ENCODE data around the gene MLKL.
"Not testable (repeated sequence)": the region's sequence is repeated elsewhere in the genome, so short reads cannot be mapped to it uniquely, and the experiment has no call there.

MLKL gene

GRCh38 chr16:74729783-74730683 is 29.4 kb upstream of the MLKL start:
- peaks cover 7% of the 10 kb centered on the region; the same call in 1 of the 2 replicates for H3K9me3 ChIP-seq (ENCODE audit: insufficient read depth, low read depth, low read length)
- 68% methylated on average over 11 of the region's 11 CpGs for WGBS
- H3K27me3 ChIP-seq (ENCODE audit: insufficient read depth, low read length), result no peaks in the 10 kb centered on the region
- no peak overlapping the region for H3K4me3 ChIP-seq (ENCODE audit: low read length)
- H3K9ac ChIP-seq (ENCODE audit: low read depth, low read length), result no peak overlapping the region
- H3K36me3 ChIP-seq (ENCODE audit: insufficient read depth, low read length), result no peaks in the 10 kb centered on the region
- H3K4me1 ChIP-seq (ENCODE audit: insufficient read depth, low read length), result peaks cover 23% of the 10 kb centered on the region
- no peak overlapping the region for H3K27ac ChIP-seq (ENCODE audit: low read depth, low read length)

- Histone ChIP-seq H3K4me1 (ENCODE audit: insufficient read depth, low read length) (peaks cover 10% of the 10 kb centered on the region; the same call in 1 of the 2 replicates), H3K27me3 (ENCODE audit: insufficient read depth, low read length) (no peaks in the 10 kb centered on the region), H3K9me3 (ENCODE audit: insufficient read depth, low read depth, low read length) (peaks cover 7% of the 10 kb centered on the region; the same call in 1 of the 2 replicates), H3K27ac (ENCODE audit: low read depth, low read length) (no peak overlapping the region), H3K36me3 (ENCODE audit: insufficient read depth, low read length) (no peaks in the 10 kb centered on the region), H3K9ac (ENCODE audit: low read depth, low read length) (no peak overlapping the region), H3K4me3 (ENCODE audit: low read length) (no peak overlapping the region)
- WGBS, result 96% methylated on average over 4 of the region's 4 CpGs
Measured at GRCh38 chr16:74727903-74728302, 27.2 kb upstream of the MLKL start.

- 58% methylated on average over 2 of the region's 2 CpGs for WGBS
- Histone ChIP-seq H3K9me3 (ENCODE audit: insufficient read depth, low read depth, low read length) (peaks cover 7% of the 10 kb centered on the region; the same call in 1 of the 2 replicates), H3K9ac (ENCODE audit: low read depth, low read length) (no peak overlapping the region), H3K27ac (ENCODE audit: low read depth, low read length) (no peak overlapping the region), H3K4me1 (ENCODE audit: insufficient read depth, low read length) (peaks cover 10% of the 10 kb centered on the region; the same call in 1 of the 2 replicates), H3K27me3 (ENCODE audit: insufficient read depth, low read length) (no peaks in the 10 kb centered on the region), H3K36me3 (ENCODE audit: insufficient read depth, low read length) (no peaks in the 10 kb centered on the region), H3K4me3 (ENCODE audit: low read length) (no peak overlapping the region)
Measured at GRCh38 chr16:74726716-74727115, 26.1 kb upstream of the MLKL start.

- whole genome bisulfite sequencing, result 96% methylated on average over 12 of the region's 12 CpGs
Measured at GRCh38 chr16:74725651-74726455, 25.2 kb upstream of the MLKL start.

GRCh38 chr16:74724820-74725549 is 24.3 kb upstream of the MLKL start:
- Histone ChIP-seq H3K4me3 (ENCODE audit: low read length) (no peak overlapping the region), H3K27ac (ENCODE audit: low read depth, low read length) (no peak overlapping the region), H3K27me3 (ENCODE audit: insufficient read depth, low read length) (no peaks in the 10 kb centered on the region), H3K4me1 (ENCODE audit: insufficient read depth, low read length) (peaks cover 4% of the 10 kb centered on the region; the same call in 1 of the 2 replicates), H3K9me3 (ENCODE audit: insufficient read depth, low read depth, low read length) (peaks cover 7% of the 10 kb centered on the region; the same call in 1 of the 2 replicates), H3K9ac (ENCODE audit: low read depth, low read length) (no peak overlapping the region), H3K36me3 (ENCODE audit: insufficient read depth, low read length) (no peaks in the 10 kb centered on the region)
- 80% methylated on average over 18 of the region's 19 CpGs for WGBS

More at GRCh38 chr16:74725651-74726455, 25.2 kb upstream of the MLKL start:
- Histone ChIP-seq H3K9me3 (ENCODE audit: insufficient read depth, low read depth, low read length) (peaks cover 7% of the 10 kb centered on the region; the same call in 1 of the 2 replicates), H3K36me3 (ENCODE audit: insufficient read depth, low read length) (no peaks in the 10 kb centered on the region), H3K4me1 (ENCODE audit: insufficient read depth, low read length) (peaks cover 10% of the 10 kb centered on the region; the same call in 1 of the 2 replicates), H3K9ac (ENCODE audit: low read depth, low read length) (no peak overlapping the region), H3K27me3 (ENCODE audit: insufficient read depth, low read length) (no peaks in the 10 kb centered on the region), H3K4me3 (ENCODE audit: low read length) (no peak overlapping the region), H3K27ac (ENCODE audit: low read depth, low read length) (no peak overlapping the region)

GRCh38 chr16:74723256-74723655 is 22.6 kb upstream of the MLKL start:
- no peak overlapping the region for H3K9ac ChIP-seq (ENCODE audit: low read depth, low read length)
- no peaks in the 10 kb centered on the region for H3K27me3 ChIP-seq (ENCODE audit: insufficient read depth, low read length)
- H3K9me3 ChIP-seq (ENCODE audit: insufficient read depth, low read depth, low read length), result peaks cover 7% of the 10 kb centered on the region; the same call in 1 of the 2 replicates
- WGBS, result 91% methylated on average over 7 of the region's 7 CpGs
- H3K27ac ChIP-seq (ENCODE audit: low read depth, low read length), result no peak overlapping the region
- no peaks in the 10 kb centered on the region for H3K36me3 ChIP-seq (ENCODE audit: insufficient read depth, low read length)
- no peaks in the 10 kb centered on the region for H3K4me1 ChIP-seq (ENCODE audit: insufficient read depth, low read length)
- H3K4me3 ChIP-seq (ENCODE audit: low read length), result no peak overlapping the region

GRCh38 chr16:74722156-74722555 is 21.5 kb upstream of the MLKL start:
- not testable (repeated sequence) for H3K4me3 ChIP-seq (ENCODE audit: low read length); H3K27ac ChIP-seq (ENCODE audit: low read depth, low read length); H3K36me3 ChIP-seq (ENCODE audit: insufficient read depth, low read length); H3K27me3 ChIP-seq (ENCODE audit: insufficient read depth, low read length); H3K9ac ChIP-seq (ENCODE audit: low read depth, low read length); H3K9me3 ChIP-seq (ENCODE audit: insufficient read depth, low read depth, low read length); H3K4me1 ChIP-seq (ENCODE audit: insufficient read depth, low read length)
- WGBS, result 94% methylated on average over 2 of the region's 2 CpGs

- WGBS, result 91% methylated on average over 11 of the region's 11 CpGs
- no peaks in the 10 kb centered on the region for H3K27me3 ChIP-seq (ENCODE audit: insufficient read depth, low read length)
Measured at GRCh38 chr16:74721716-74722115, 21.1 kb upstream of the MLKL start.

GRCh38 chr16:74720579-74720978 is 19.9 kb upstream of the MLKL start:
- Histone ChIP-seq H3K9ac (ENCODE audit: low read depth, low read length) (no peak overlapping the region), H3K36me3 (ENCODE audit: insufficient read depth, low read length) (no peaks in the 10 kb centered on the region), H3K27me3 (ENCODE audit: insufficient read depth, low read length) (no peaks in the 10 kb centered on the region), H3K27ac (ENCODE audit: low read depth, low read length) (no peak overlapping the region), H3K9me3 (ENCODE audit: insufficient read depth, low read depth, low read length) (no peaks in the 10 kb centered on the region), H3K4me3 (ENCODE audit: low read length) (no peak overlapping the region), H3K4me1 (ENCODE audit: insufficient read depth, low read length) (no peaks in the 10 kb centered on the region)
- WGBS, result 95% methylated on average over 5 of the region's 5 CpGs

More at GRCh38 chr16:74721716-74722115, 21.1 kb upstream of the MLKL start:
- Histone ChIP-seq H3K9ac (ENCODE audit: low read depth, low read length) (no peak overlapping the region), H3K4me3 (ENCODE audit: low read length) (no peak overlapping the region), H3K4me1 (ENCODE audit: insufficient read depth, low read length) (no peaks in the 10 kb centered on the region), H3K27ac (ENCODE audit: low read depth, low read length) (no peak overlapping the region), H3K9me3 (ENCODE audit: insufficient read depth, low read depth, low read length) (0 out of 2 replicates have a peak, but pooled peaks cover 2% of the 10 kb centered on the region), H3K36me3 (ENCODE audit: insufficient read depth, low read length) (no peaks in the 10 kb centered on the region)

GRCh38 chr16:74718741-74719610 is 18.3 kb upstream of the MLKL start:
- Histone ChIP-seq H3K9me3 (ENCODE audit: insufficient read depth, low read depth, low read length) (no peaks in the 10 kb centered on the region), H3K4me3 (ENCODE audit: low read length) (no peak overlapping the region), H3K36me3 (ENCODE audit: insufficient read depth, low read length) (no peaks in the 10 kb centered on the region), H3K9ac (ENCODE audit: low read depth, low read length) (no peak overlapping the region), H3K27ac (ENCODE audit: low read depth, low read length) (no peak overlapping the region), H3K4me1 (ENCODE audit: insufficient read depth, low read length) (no peaks in the 10 kb centered on the region), H3K27me3 (ENCODE audit: insufficient read depth, low read length) (no peaks in the 10 kb centered on the region)
- WGBS, result 92% methylated on average over 27 of the region's 27 CpGs
